GM19463 (cell line): Measurements from ENCODE around the gene VPS33B.

Experiments used
- ATAC-seq: cut with Tn5 transposase; IDR thresholded peaks from one replicate; pipeline ENCODE4 v1.9.1; 2021; ENCODE audit warnings: mild to moderate bottlenecking, moderate library complexity; ENCODE audit not compliant: unreplicated experiment

VPS33B gene

DNA sequence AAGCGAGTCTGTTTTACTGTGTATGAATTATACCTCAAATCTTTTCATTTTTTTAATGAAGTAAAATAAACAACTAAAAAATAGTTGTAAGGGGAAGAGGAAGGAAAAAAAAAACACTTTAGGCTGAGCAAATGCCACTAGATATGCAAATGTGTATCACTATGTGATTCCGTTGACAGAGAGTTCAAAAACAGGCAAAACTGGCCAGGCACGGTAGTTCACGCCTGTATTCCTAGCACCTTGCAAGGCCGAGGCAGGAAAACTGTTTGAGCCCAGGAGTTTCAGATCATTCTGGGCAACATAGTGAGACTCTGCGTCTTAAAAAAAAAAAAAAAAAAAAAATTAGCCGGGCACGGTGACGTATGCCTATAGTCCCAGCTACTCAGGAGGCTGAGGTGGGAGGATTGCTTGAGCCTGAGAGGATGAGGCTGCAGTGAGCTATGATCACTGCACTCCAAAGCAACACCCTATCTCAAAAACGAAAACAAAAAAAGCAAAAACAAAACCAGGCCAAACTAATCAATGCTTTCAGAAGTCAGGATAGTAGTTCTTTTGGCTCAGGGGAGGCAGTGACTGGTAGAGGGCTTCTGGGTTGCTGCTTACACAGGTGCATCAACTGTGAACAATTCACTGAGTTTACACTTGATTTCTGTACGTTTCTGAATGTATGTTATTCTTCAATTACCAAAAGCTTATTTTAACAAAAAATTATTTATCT, 35.4 kb downstream of the VPS33B start:
- peak; percentile 57 for ATAC-seq

DNA sequence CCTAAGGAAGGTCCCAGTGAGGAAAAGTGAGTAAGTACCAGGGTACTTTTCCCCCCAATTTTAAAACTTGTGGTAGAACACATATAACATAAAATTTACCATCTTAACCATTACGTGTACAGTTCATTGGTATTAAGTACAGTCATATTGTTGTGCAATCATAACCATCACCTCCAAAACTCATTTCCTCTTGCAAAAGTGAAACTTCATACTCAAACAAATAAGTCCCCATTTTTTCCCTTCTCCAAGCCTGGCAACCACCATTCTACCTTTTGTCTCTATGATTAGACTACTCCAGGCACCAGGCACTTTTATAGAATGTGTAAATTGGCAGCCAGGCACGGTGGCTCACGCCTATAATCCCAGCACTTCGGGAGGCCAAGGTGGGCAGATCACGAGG, 40.3 kb downstream of the VPS33B start:
- ATAC-seq: no peak

DNA sequence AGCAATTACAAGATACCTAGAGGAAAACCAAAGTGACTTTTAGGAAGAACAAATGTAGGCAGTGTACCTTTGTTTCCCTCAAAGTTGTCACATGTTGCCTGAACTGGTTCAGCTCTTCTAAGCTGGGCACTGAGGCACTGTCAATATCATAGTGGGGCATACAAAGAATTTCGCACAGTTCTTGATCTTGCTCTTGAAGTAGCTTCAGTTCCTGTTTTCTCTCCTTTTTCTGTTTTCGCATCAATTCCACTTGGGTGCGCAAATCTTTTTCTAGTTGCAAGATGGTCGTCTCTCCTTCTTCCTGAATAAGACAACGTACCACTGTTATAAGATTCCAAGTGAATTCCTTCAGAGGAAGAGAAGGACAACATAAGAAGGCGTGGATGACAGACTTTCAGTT, 40.7 kb downstream of the VPS33B start:
- peak; percentile 69 for ATAC-seq

DNA sequence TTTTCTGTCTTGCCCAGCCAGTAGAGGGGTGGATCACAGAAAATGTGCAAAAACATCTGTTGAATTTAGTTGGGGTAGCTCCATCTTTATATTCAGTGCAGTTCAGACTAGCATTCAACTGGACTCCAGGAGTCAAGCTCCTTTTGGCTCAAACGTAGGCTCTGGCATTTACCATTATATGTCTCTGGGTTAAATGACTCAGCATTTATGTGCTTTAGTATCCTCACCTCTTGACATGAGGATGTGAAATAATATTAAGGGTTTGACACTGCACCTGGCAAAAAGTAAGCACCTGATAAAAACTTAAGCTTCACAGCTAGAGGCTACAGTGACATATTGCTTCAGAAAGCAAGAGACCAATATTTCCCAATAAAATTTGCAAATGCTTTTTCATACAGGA, 42.8 kb downstream of the VPS33B start:
- no peak for ATAC-seq

DNA sequence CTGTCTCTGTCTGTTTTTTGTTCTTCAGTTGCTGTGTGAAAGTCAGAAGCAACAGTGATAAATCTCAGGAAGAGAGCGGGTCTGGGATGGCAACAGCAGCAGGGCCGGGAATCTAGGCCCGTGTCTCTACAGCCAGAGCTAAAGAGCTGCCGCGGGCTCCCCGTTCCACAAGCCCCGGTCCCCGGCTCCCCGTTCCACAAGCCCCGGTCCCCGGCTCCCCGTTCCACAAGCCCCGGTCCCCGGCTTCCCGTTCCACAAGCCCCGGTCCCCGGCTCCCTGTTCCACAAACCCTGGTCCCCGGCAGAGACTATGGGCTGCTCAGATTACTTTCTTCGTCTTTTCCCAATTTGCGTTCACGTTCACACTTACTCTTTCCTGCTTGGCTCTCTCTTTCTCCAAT, 48.2 kb downstream of the VPS33B start:
- ATAC-seq: no peak

DNA sequence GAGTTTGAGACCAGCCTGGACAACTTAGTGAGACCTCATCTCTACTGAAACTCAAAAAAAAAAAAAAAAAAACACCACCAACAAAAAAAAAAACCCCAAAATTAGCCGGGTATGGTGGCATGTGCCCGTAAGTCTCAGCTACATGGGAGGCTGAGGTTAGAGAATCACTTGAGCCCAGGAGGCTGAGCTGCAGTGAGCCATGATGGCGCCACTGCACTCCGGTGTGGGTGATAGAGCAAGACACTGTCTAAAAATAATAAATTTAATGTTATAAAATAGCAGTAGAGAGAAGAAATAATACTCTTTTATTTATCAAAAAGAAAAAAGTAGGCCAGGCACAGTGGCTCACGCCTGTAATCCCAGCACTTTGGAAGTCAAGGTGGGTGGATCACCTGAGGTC, 50.3 kb downstream of the VPS33B start:
- no peak for ATAC-seq

DNA sequence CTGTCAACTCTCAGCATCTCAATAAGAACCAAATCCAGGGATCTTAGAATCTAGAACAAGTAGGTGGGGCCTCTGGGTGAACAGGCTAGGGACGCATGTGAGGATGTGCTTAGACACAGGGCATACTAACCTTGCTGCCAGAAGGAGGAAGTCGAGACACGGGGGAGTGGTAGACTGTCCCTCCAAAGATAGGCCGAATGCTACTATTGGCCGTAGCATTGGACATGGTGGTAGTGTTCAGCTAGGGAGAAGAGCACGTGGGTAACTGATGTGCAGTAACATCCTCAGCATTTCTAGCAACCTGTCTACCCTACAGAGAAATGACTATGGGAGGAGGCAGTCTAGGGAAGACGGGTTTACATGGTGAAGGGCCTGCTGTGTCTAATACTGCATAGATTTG, 52.1 kb downstream of the VPS33B start:
- ATAC-seq: no peak

DNA sequence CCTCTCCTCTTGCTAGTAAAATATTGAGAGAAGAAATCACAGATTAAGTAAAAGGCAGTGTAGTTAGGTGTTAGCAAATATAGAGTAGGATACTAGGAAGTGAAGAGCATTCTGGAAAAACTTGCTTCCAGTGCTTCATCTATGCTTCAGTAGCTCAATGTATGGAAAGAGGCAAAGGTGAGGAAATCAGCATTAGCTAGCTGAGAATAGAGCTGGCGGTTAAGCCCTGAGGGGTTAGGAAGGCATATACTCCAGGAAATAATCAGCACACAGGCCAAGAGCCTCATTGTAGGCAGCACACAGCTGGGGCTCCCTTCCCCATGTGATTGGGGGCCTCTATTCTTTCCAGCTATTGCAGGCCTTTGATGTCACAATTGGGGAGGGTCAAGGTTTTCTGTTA, 54.0 kb downstream of the VPS33B start:
- no peak for ATAC-seq

DNA sequence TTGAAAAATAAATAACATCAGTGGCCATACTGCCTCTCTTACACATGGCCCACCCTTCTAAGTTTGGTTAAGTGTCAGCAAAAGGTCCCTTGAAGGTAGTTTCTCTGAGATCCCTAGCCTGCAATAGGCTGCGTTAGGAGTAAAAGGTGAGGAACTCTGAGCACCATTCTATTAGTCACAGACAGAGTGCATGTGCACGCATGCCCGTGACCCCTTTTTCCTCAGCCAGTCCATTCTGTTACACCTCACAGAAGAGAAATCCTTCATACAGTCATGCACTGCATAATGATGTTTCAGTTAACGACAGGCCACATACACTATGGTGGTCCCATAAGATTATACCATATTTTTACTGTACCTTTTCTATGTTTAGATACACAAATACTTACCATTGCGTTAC, 55.2 kb downstream of the VPS33B start:
- ATAC-seq: no peak

DNA sequence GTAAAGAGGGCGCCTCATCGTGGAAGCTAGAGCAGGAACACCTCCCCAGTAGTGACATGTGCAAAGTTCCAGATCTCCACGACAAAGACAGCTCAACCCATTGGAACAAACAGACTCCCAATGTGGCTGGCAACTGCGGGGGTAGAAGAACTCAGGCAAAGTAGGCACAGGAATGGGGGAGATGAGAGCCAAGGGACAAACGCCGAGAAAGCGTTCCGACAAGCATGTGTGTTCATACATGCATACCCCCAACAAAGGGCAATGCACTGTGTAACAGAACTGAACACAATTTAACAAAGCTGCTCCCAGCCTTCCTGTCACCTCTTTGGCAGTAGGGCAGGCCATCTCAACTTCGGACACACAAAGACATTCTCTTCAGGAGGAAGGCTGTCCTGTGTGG, 56.1 kb downstream of the VPS33B start:
- no peak for ATAC-seq

DNA sequence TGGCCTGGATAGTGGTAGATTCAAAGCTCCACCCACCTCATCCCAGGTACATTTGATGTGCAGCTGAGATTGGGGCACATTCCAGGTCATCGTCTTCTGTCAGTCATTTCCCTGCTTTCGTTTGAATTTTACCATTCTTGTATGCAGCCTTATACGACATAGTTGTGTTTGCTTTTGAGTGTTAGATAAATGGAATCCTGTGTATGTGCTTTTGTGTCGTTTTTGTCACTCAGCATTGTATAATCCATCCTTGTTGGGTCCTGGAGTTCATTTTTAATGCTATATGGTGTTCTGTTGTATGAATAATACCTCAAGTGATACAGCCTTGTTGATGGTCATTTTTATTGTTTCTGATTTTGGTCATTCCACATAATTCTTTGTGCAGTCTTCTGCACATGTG, 60.4 kb downstream of the VPS33B start:
- no peak for ATAC-seq

DNA sequence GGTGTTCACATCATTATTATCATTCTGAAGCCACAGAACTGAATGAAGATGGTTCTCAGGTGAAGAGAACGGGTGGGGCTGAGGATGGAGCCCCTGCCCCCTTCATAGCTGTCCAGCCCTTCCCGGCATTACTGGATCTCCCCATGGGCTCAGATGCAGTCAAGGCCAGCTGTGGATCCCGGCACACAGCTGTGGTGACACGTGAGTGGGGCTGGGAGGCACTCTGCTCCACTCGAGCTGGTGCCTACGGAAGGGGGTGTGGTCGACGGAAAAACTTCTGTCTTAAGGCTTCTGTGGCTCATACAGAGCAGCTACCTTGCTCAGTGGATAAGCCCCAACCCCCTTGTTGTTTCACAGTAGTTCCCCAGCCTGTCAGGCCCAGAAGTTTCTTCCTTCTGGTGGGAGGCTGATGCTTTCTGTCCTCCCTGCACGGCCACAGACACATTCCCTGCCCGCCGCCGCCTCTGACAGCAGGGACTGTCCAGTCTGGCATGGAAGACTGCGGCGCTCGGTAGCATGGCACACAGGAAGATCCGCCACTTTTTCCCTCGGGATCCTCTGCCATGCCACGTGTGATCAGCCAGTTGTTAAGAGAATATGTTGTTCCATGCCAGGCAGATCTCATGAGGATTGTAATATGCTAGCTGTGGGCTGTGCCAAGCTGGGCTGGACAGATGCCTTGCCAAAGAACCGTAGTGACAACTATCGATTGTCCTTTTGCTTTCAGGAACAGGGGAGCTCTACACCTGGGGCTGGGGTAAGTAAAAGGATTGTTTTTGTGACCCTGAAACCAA, 61.9 kb downstream of the VPS33B start:
- no peak for ATAC-seq

DNA sequence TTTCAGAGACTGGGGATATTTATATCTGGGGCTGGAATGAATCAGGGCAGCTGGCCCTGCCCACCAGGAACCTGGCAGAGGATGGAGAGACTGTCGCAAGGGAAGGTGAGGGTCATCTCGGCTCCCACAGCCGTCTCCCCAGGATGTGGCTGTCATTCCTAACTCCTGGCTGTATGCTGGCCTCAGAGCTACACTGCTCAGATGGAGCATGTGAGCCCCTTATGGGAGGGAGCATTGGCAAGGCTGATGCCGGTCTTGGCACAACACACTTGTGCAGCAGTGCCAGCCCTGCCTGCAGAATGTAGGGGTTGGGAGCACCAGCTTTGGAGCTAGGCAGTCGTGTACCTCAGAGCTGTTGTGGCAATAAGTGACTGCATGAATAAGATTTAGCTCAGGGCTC, 62.5 kb downstream of the VPS33B start:
- no peak for ATAC-seq

DNA sequence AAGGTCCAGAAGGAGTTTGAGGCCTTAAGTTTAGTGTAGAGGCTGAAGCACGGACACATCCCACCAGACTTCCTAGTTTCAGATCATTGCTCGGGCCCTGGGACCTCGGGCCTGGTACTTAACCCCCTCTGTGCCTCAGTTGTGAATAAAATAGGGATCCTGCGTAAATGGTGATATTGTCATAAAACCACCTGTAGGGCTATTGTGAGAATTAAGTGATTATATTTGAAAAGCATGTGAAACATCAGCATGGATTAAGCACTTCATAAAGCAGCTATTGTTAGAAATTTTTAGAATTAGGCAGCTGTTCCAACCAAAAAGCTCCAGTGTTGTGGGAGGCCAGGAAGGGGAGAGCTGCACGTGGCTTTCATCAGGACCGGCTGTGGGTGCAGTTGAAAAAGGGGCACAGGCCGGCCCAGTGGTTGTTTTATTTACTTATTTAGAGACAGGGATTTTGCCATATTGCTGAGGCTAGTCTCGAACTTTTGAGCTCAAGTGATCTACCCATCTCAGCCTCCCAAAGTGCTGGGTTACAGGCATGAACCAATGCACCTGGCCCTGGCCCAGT, 63.3 kb downstream of the VPS33B start:
- no peak for ATAC-seq

DNA sequence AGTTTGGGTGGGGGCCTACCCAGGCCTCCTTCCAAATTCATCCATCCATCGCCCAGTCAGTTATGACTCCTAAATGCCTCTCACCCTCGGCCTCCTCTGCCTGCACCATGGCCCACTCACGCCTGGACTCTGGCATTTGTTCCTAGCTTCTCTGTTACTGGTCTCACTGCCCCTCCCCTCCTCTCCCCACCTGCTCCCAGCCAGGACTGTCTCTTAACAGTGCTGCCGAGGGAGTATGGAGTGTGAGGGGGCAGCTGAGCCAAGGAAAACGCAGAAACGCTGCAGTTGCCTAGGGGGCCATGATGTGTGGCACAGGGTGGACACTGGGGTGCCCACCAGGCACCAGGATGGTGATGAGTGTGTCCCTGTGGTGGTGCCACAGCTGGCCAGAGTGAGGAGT, 64.6 kb downstream of the VPS33B start:
- ATAC-seq: no peak

DNA sequence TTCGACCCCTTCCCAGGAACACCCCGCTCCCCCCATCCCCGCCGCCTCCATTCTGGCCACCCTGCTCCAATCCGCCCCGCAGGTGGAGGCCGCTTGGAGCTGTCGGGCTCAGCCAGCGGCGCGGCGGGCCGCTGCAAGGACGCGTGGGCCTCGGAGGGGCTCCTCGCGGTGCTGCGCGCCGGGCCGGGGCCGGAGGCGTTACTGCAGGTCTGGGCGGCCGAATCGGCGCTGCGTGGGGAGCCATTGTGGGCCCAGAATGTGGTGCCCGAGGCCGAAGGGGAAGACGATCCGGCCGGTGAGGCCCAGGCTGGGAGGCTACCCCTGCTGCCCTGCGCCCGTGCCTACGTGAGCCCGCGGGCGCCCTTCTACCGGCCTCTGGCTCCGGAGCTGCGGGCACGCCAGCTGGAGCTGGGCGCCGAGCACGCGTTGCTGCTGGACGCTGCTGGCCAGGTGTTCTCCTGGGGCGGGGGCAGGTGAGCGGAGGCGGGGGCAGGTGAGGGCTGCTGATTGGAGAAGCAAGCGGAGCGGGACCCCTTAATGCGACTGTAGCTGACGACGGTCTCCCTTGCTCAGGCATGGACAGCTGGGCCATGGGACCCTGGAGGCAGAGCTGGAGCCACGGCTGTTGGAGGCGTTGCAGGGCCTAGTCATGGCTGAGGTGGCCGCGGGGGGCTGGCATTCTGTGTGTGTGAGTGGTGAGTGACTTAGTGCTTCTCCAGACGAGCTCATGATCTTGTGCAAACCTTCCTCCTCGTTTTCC, 65.2 kb downstream of the VPS33B start:
- ATAC-seq: no peak

DNA sequence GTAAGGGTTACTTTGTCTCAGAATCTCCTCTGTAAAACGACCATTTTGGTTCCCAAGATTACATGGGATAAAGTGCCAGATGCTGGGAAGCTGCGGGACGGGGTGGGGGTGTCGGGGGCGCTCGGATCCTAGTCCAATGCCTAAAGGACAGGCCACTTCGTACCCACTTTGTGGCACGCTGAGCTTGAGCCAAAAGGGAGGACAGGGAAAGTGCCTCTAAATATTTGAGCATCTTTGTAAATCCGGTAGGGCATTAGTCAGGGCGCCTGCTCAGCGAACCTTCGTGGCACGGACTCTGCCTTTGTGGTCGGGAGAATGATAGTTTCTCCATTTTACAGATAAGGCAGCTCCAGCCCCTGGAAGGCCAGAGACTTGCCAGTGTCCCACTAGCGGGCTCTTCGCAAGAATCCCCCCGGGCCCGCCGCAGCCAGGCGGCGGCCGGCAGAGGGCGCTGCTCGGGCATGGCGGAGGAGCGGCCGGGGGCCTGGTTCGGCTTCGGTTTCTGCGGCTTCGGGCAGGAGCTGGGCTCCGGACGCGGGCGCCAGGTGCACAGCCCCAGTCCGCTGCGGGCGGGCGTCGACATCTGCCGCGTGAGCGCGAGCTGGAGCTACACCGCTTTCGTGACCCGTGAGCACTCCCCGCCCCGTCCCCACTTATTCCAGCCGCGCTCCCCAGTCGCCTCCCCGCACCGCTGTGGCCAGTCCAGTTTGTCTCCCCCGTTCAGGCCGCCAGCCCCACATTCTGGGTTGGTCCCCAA, 65.9 kb downstream of the VPS33B start:
- ATAC-seq: no peak

DNA sequence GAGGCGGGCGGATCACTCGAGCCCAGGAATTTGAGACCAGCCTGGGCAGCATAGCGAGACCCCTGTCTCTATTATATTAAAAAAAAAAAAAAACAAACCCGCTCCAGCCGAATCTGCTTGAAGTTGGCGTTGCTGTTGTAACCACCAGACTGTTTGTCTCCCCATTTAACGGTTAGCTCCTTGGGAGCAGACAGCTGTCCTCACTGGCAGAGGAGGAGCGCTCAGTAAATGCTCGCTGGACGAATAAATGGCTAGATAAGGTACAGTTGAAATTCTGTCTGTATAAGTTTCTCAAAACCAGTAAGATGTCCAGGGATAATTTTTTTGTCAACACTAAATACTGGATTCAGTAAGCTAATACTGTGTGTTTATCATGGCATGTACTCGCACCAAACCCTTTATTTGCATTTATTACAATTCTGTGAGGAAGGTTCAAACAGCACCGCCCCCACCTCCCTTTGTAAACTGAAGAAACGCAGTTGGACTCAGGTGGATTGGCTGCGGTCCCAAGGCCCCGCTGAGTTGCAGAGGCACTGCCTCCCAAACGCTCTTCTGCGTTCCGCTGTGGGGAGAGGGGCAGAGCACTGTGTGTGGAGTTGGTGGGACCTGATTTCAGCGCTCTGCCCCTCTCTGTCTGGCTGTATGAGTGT, 66.6 kb downstream of the VPS33B start:
- no peak for ATAC-seq

DNA sequence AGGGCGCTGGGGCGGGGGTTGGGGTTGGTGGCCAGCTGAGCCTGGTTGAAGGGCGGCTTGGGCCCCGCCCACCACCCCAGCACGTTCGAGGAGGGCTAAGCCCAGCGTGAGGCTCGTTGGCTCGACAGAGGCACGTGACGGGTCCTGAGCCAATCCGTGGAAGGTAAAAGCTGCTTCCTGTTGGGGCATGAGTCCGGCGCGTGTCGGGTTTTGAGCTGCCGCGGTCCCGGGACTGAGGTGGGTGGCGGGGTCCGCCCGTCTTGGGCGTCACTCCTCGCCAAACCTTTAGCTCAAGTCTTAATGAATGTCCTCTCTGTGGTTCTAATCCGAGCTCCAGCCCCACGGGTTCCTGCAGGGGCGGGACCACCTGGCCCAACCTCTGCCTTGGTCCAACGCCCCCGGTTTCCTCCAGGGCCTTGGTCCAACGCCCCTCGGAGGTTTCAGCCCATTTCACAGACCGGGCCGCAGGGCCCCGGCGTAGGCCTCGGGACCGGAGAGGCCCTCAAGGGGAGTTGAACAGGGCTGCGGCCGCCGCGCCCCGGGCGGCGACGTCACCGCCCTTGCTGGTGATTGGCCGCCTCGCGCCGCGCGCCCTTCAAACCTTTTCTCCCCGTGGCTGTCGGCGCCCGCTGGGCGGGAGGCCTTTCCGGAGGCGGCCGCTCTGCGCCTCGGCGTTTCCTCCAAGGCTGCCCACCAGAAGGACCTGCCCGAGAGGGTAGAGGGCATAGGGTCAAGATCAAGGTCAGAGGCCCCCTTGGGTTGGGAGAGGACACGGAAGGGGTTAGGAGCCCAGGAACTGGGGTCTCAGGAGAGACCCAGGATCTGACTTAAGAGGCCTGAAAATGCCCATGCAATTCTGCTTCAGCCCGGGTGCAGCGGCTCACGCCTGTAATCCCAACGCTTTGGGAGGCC, 67.4 kb downstream of the VPS33B start, which contains the start of gene RCCD1:
TSS of gene RCCD1 (plus strand) at position 173 of the 912 bp plus-strand sequence. CDS start 1,851 bp downstream, outside the sequence.
- peak; percentile 95 for ATAC-seq
